Mesodermal cell (in vitro differentiated cells): Measurements from ENCODE around the gene ZBTB5. TPM values are rescaled to one million over a fixed set of nuclear protein-coding genes. Genes with fewer than 3 reads are reported as not detected.
"Not testable (repeated sequence)": the region's sequence is repeated elsewhere in the genome, so short reads cannot be mapped to it uniquely, and the experiment has no call there.

ENCODE experiments used
- H3K27ac ChIP-seq: 2 replicates; pipeline ENCODE4 v1.7.0; 2013; ENCODE audit warnings: mild to moderate bottlenecking, low read depth, low read length, moderate library complexity; ENCODE audit not compliant: severe bottlenecking
- H3K36me3 ChIP-seq: 2 replicates; pipeline ENCODE4 v1.7.1; 2013; ENCODE audit warnings: mild to moderate bottlenecking, low read length, moderate library complexity; ENCODE audit not compliant: control insufficient read depth, insufficient read depth
- H3K4me1 ChIP-seq: one replicate; pipeline ENCODE4 v1.7.1; 2013; ENCODE audit warnings: mild to moderate bottlenecking, low read length; ENCODE audit not compliant: insufficient read depth, control insufficient read depth, poor library complexity, severe bottlenecking
- H3K4me3 ChIP-seq: 2 replicates; pipeline ENCODE4 v1.7.0; 2013; ENCODE audit warnings: low read length, control low read depth, mild to moderate bottlenecking; ENCODE audit not compliant: insufficient read depth, poor library complexity, severe bottlenecking; ENCODE audit errors: extremely low read depth
- H3K9me3 ChIP-seq: 2 replicates; pipeline ENCODE4 v1.7.1; 2013; ENCODE audit warnings: mild to moderate bottlenecking, low read length, moderate library complexity; ENCODE audit not compliant: control insufficient read depth
- WGBS, 2 experiments: methylation state at CpG; one replicate each; pipeline ENCODE4 v1.1.5; 2013; ENCODE audit warnings: missing lambda C conversion rate in 2 of 2; ENCODE audit not compliant: insufficient coverage in 2 of 2; 5-methylcytosine and 5-hydroxymethylcytosine counted together
- polyA plus RNA-seq, 2 experiments: library from polyadenylated mRNA; stranded (reverse); fragments of 50-300 nt; gene quantifications; one replicate each; pipeline ENCODE4 v1.2.3, GENCODE V29; 2013

ZBTB5 gene
- polyA plus RNA-seq (2013, experiment 1 of 2), result 17.1 TPM
- polyA plus RNA-seq (2013, experiment 2 of 2), result 12.5 TPM

GRCh38 chr9:37465249-37466036 is at the start of gene ZBTB5:
Gene ZBTB5 (minus strand): TSS chr9:37465450. CDS start chr9:37442551, 22,899 bp downstream.
- WGBS, 2 experiments, result 0% methylated on average over 26 to 27 of the region's 52 CpGs
- H3K36me3 ChIP-seq, result peaks cover 14% of the 10 kb centered on the region
- no peaks in the 10 kb centered on the region for H3K9me3 ChIP-seq
- peaks cover 12% of the 10 kb centered on the region for H3K4me1 ChIP-seq
- peak within 1 kb of the TSS; percentile 99 for H3K27ac ChIP-seq
- H3K4me3 ChIP-seq, result peak within 1 kb of the TSS; percentile 76

GRCh38 chr9:37514999-37515398 is 49.7 kb upstream of the ZBTB5 start:
- Histone ChIP-seq H3K27ac (no peak overlapping the region), H3K9me3 (no peaks in the 10 kb centered on the region), H3K4me3 (no peak overlapping the region), H3K4me1 (no peaks in the 10 kb centered on the region), H3K36me3 (peaks cover 37% of the 10 kb centered on the region)
- 91 to 98% methylated on average over 5 to 7 of the region's 7 CpGs for WGBS, 2 experiments

DNA sequence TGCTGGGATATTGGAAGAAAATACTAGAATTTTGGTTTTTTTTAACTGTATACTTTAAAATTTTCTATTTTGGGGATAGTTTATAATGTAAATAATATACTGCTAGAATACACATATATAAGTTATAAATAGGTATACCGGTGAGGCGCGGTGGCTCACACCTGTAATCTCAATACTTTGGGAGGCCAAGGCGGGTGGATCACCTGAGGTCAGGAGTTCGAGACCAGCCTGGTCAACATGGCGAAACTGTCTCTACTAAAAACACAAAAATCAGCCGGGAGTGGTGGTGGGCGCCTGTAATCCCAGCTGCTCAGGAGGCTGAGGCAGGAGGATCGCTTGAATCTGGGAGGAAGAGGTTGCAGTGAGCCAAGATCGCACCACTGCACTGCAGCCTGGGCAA is 49.2 kb upstream of the ZBTB5 start:
- 93 to 98% methylated on average over 6 to 7 of the region's 10 CpGs for WGBS, 2 experiments
- not testable (repeated sequence) for H3K4me1 ChIP-seq, H3K9me3 ChIP-seq, H3K27ac ChIP-seq, H3K4me3 ChIP-seq
- H3K36me3 ChIP-seq, result peaks cover 38% of the 10 kb centered on the region

DNA sequence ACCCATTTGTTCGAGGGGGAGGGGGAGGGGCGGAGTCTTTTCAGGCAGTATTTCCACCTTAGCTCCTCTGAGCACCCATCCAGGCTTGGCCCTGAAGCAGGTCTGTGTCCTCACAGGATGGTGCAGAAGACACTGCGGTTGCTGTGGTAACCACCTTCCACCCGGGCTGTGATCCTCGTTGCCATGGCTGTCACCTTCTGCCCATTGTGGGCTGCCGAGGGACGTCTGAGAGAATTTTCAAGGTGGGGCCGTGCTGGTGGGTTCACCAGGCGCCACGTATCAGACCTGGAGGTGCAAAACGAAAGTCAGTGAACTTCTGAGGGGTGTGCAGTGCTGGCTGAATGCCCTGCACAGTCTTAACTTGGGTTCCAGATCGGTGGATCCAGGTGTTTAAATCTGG is 47.2 kb upstream of the ZBTB5 start:
- WGBS, 2 experiments, result 80 to 86% methylated on average over 10 of the region's 12 CpGs
- Histone ChIP-seq H3K27ac (no peak overlapping the region), H3K9me3 (no peaks in the 10 kb centered on the region), H3K36me3 (peaks cover 41% of the 10 kb centered on the region), H3K4me3 (no peak overlapping the region), H3K4me1 (no peaks in the 10 kb centered on the region)

DNA sequence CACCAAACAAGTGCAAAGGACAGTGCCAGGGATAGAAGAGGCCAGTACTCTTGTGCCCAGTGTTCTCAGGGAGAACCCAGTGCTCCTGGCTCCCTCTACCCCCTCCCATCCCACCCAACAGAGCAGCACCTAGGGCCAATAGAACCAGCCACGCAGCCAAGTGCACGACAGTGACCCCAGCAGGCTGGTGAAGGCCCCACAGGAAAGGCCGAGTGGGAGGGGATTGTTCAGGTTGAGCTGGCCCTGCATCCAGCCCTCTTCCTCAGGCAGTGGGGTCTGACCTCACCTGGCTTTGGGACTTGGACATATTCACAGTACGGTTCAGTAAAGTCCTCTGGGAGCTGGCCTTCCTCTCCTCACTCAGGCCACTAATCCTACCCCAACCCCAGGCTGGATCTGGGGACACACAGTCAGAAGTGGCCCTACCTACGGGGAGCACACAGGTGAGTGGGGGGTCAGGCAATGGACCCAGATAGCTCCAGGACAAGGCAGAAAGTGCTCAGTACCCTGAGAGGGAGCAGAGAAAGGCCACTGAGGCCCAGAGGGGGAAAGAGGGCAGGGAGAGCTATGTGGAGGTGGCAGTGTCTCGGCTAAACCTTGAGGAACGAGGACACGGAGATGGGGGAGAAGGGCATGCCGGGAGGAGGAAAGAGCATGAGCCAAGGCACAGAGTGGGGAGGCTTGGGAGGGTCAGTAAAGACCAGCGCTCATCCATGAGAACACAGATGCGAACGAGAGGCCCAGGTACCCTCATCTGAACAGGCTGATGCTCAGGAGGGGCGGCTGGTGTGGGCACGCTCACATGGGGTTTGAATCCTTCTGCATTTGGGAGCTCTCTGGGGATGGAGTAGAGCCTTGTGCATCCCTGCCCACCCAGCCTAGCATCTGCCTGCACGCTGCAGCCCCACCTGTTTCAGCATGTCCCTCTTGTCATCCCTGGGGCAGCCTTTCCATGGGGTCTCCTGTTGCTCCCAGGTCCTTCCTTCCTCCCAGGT is 46.1 kb upstream of the ZBTB5 start:
- Histone ChIP-seq H3K4me1 (no peaks in the 10 kb centered on the region), H3K36me3 (peaks cover 44% of the 10 kb centered on the region), H3K9me3 (no peaks in the 10 kb centered on the region), H3K4me3 (no peak overlapping the region), H3K27ac (no peak overlapping the region)
- WGBS, 2 experiments, result 74 to 82% methylated on average over 11 to 14 of the region's 15 CpGs

GRCh38 chr9:37510053-37510452 is 44.8 kb upstream of the ZBTB5 start:
- not testable (repeated sequence) for H3K4me1 ChIP-seq, H3K27ac ChIP-seq, H3K9me3 ChIP-seq, H3K4me3 ChIP-seq
- 80 to 87% methylated on average over 1 to 5 of the region's 5 CpGs for WGBS, 2 experiments
- peaks cover 49% of the 10 kb centered on the region for H3K36me3 ChIP-seq

DNA sequence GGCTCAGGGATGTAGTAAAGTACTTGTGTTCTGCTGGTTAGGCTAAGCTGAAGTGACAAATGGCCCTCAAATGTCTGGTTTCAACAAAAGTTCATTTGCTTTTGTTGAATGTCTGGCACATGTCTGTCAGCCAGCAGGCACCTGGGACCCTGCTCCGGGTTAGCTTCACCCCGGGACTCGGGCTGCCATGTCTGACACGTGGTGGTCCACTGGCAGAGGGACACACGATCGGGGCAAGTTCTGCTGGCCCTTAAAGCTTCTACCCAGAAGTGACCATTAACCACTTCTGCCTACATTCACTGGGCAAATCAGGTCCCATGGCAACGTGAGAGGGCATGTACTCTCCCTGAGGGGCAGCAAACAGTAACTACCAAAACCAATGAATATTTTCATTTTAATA is 44.3 kb upstream of the ZBTB5 start:
- H3K4me3 ChIP-seq, result no peak overlapping the region
- H3K27ac ChIP-seq, result no peak overlapping the region
- peaks cover 54% of the 10 kb centered on the region for H3K36me3 ChIP-seq
- no peaks in the 10 kb centered on the region for H3K9me3 ChIP-seq
- no peaks in the 10 kb centered on the region for H3K4me1 ChIP-seq
- WGBS, 2 experiments, result 87 to 94% methylated on average over 6 to 7 of the region's 7 CpGs

GRCh38 chr9:37508834-37509206 is 43.6 kb upstream of the ZBTB5 start:
- no peak overlapping the region for H3K27ac ChIP-seq
- no peak overlapping the region for H3K4me3 ChIP-seq
- peaks cover 3% of the 10 kb centered on the region for H3K4me1 ChIP-seq
- WGBS, 2 experiments, result 90 to 100% methylated on average over 2 to 3 of the region's 3 CpGs
- peaks cover 55% of the 10 kb centered on the region for H3K36me3 ChIP-seq
- H3K9me3 ChIP-seq, result no peaks in the 10 kb centered on the region

DNA sequence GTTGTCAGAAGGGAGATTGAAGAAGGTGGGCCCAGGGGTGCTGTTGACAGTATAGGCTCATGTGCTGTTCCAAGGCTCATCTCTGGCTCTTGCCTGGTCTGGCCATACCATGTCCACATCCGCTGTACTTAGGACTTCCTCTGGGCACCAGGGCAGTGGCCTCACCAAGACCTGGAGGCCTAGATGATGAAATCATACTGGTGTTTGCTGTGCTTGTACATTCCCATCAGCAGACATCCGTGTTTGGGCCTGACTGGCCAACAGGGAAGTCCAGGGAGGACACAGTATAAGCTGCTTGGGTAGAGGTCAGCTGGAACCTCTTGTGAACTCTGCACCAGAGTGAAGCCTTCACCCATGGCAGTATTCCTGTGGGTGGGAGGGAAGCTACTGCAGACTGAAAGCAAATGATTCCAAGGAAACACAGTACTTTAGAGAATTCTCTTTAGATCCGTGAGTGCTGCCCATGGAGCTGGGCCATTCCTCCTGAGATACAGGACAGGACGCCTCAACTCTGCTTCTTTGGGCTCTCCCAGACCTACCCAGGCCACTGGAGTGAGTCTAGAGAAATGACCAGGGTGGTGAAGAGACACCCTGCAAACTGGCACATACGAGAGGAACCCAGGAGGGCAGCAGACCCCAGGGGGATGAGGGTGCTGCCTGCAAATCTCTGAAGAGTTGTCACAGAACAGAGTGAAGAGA is 43.0 kb upstream of the ZBTB5 start:
- Histone ChIP-seq H3K4me3 (no peak overlapping the region), H3K9me3 (no peaks in the 10 kb centered on the region), H3K27ac (no peak overlapping the region), H3K4me1 (peaks cover 4% of the 10 kb centered on the region), H3K36me3 (peaks cover 55% of the 10 kb centered on the region)
- 96 to 97% methylated on average over 4 to 5 of the region's 5 CpGs for WGBS, 2 experiments

GRCh38 chr9:37507566-37508134 is 42.4 kb upstream of the ZBTB5 start:
- 95 to 99% methylated on average over 10 to 11 of the region's 11 CpGs for WGBS, 2 experiments
- Histone ChIP-seq H3K36me3 (peaks cover 59% of the 10 kb centered on the region), H3K4me1 (peaks cover 4% of the 10 kb centered on the region)

More at GRCh38 chr9:37507566-37508134, 42.4 kb upstream of the ZBTB5 start:
- no peak overlapping the region for H3K27ac ChIP-seq
- H3K4me3 ChIP-seq, result no peak overlapping the region
- H3K9me3 ChIP-seq, result no peaks in the 10 kb centered on the region
